HCT116 (cell line): ENCODE data around the gene FURIN. TPM values are rescaled to one million over a fixed set of nuclear protein-coding genes. Genes with fewer than 3 reads are reported as not detected.

ENCODE experiments used
- ATAC-seq: fragments of 200-7000 bp; cut with Tn5 transposase; 2 replicates; pipeline ENCODE4 v1.9.1; 2020; ENCODE audit warnings: mild to moderate bottlenecking, moderate library complexity
- BruUV-seq: library from RNA; stranded (reverse); fragments of 400-500 nt; replicated peaks from 2 replicates; lab custom pipeline; 2021; lab: Mats Ljungman, UMichigan
- CTCF ChIA-PET: fragments of 300-600 bp; sonication (Branson Sonifier 250); formaldehyde crosslinking; loops from one replicate; lab custom pipeline; 2021; ENCODE audit warnings: antibody characterized with exemption; lab: Charles Lee
- POLR2A ChIA-PET: fragments of 300-600, 350-600 bp; sonication (Branson Sonifier 250); formaldehyde crosslinking; loops from one replicate; lab custom pipeline; 2021; ENCODE audit warnings: antibody characterized with exemption; lab: Charles Lee
- RAD21 ChIA-PET, 2 experiments: fragments of 300-600 bp; sonication (Branson Sonifier 250); formaldehyde crosslinking; loops; one replicate each; lab custom pipeline; 2023; ENCODE audit warnings: low total read pairs in 2 of 2; ENCODE audit not compliant: uncharacterized antibody in 2 of 2, unreplicated experiment in 2 of 2, low non-redundant PET in 1 of 2; lab: Charles Lee
- DNase-seq: peaks from one replicate; pipeline ENCODE4 v3.0.0-alpha.2; 2010; ENCODE audit warnings: low read depth, low spot score
- H2AFZ ChIP-seq: fragments of 200-600 bp; shearing (Covaris generic), sonication (generic); 2 replicates; pipeline ENCODE4 v1.6.1; 2017; ENCODE audit warnings: low read depth, mixed run types, mixed read lengths, antibody characterized with exemption, low read length; ENCODE audit not compliant: poor library complexity, severe bottlenecking
- H3K27ac ChIP-seq: 2 replicates; pipeline ENCODE4 v1.5.1; 2012; ENCODE audit warnings: low read depth, low read length
- H3K27me3 ChIP-seq: fragments of 200-600 bp; sonication (generic); 2 replicates; pipeline ENCODE4 v1.6.1; 2016; ENCODE audit warnings: mixed run types, low read length, mixed read lengths; ENCODE audit not compliant: insufficient read depth
- H3K36me3 ChIP-seq, 2 experiments: fragments of 200-500 bp in 1 of 2; fragments of 200-600 bp in 1 of 2; sonication (Bioruptor generic) in 1 of 2; sonication (generic) in 1 of 2; 2 replicates each; pipeline versions ENCODE4 v1.5.1 to v1.6.1; 2014 to 2016; ENCODE audit warnings: low read length in 2 of 2, inconsistent platforms in 1 of 2, mixed read lengths in 1 of 2, mixed run types in 1 of 2; ENCODE audit not compliant: insufficient read depth in 2 of 2, control insufficient read depth in 1 of 2
- H3K4me1 ChIP-seq, 2 experiments: fragments of 200-600 bp in 1 of 2; sonication (generic) in 1 of 2; 2 replicates each; pipeline versions ENCODE4 v1.5.1 to v1.6.1; 2012 to 2017; ENCODE audit warnings: low read length in 2 of 2, inconsistent platforms in 1 of 2, mild to moderate bottlenecking in 1 of 2, mixed read lengths in 1 of 2, mixed run types in 1 of 2, moderate library complexity in 1 of 2; ENCODE audit not compliant: insufficient read depth in 2 of 2, control insufficient read depth in 1 of 2
- H3K4me2 ChIP-seq: fragments of 200-600 bp; sonication (generic); 2 replicates; pipeline ENCODE4 v1.6.1; 2017; ENCODE audit warnings: mixed run types, low read length, mixed read lengths
- H3K4me3 ChIP-seq, 2 experiments: fragments of 200-600 bp in 1 of 2; sonication (generic) in 1 of 2; replicated peaks in 1 of 2; 2 replicates each; pipeline ENCODE4 v1.5.1; 2011 to 2016; ENCODE audit warnings: low read length in 2 of 2, control low read depth in 1 of 2, low read depth in 1 of 2, mild to moderate bottlenecking in 1 of 2, mixed read lengths in 1 of 2, mixed run types in 1 of 2
- H3K79me2 ChIP-seq: fragments of 200-600 bp; sonication (generic); 2 replicates; pipeline ENCODE4 v1.6.1; 2017; ENCODE audit warnings: mild to moderate bottlenecking, mixed run types, low read length, moderate library complexity, mixed read lengths; ENCODE audit not compliant: insufficient read depth
- H3K9ac ChIP-seq: fragments of 200-600 bp; sonication (generic); 2 replicates; pipeline ENCODE4 v1.6.1; 2016; ENCODE audit warnings: low read length, mixed read lengths
- H3K9me2 ChIP-seq: fragments of 200-600 bp; sonication (generic), shearing (Covaris generic); 2 replicates; pipeline ENCODE4 v1.6.1; 2017; ENCODE audit warnings: mixed run types, mild to moderate bottlenecking, moderate library complexity; ENCODE audit not compliant: insufficient read depth
- H3K9me3 ChIP-seq, 2 experiments: fragments of 200-500 bp in 1 of 2; fragments of 200-600 bp in 1 of 2; sonication (Bioruptor generic) in 1 of 2; sonication (generic) in 1 of 2; 2 replicates each; pipeline ENCODE4 v1.6.1; 2014 to 2017; ENCODE audit warnings: low read length in 2 of 2, mixed read lengths in 2 of 2, inconsistent platforms in 1 of 2, low read depth in 1 of 2, mild to moderate bottlenecking in 1 of 2, mixed run types in 1 of 2, moderate library complexity in 1 of 2; ENCODE audit not compliant: control insufficient read depth in 1 of 2, insufficient read depth in 1 of 2
- H4K20me1 ChIP-seq: fragments of 200-600 bp; sonication (generic), shearing (Covaris generic); 2 replicates; pipeline ENCODE4 v1.6.1; 2017; ENCODE audit warnings: mixed run types, mild to moderate bottlenecking, moderate library complexity; ENCODE audit not compliant: insufficient read depth
- ATF3 ChIP-seq: IDR thresholded peaks from 2 replicates; pipeline ENCODE4 v1.6.1; 2012
- CBX3 ChIP-seq: IDR thresholded peaks from 2 replicates; pipeline ENCODE4 v1.6.1; 2012; ENCODE audit warnings: low read depth
- CEBPB ChIP-seq: IDR thresholded peaks from 2 replicates; pipeline ENCODE4 v1.6.1; 2012; ENCODE audit warnings: low read depth
- EZH2 ChIP-seq: fragments of 200-600 bp; sonication (generic); IDR thresholded peaks from 2 replicates; pipeline ENCODE4 v1.6.1; 2017; ENCODE audit warnings: antibody characterized with exemption, mixed run types
- FOSL1 ChIP-seq: IDR thresholded peaks from 2 replicates; pipeline ENCODE4 v1.6.1; 2012; ENCODE audit warnings: low read depth
- MAX ChIP-seq: IDR thresholded peaks from 2 replicates; pipeline ENCODE4 v1.6.1; 2012
- POLR2A ChIP-seq: IDR thresholded peaks from 2 replicates; pipeline ENCODE4 v1.7.0; 2011; ENCODE audit warnings: borderline replicate concordance; ENCODE audit not compliant: insufficient read depth, insufficient read length; ENCODE audit errors: extremely low read depth
- RAD21 ChIP-seq: IDR thresholded peaks from 2 replicates; pipeline ENCODE4 v1.6.1; 2012; ENCODE audit warnings: low read depth, mild to moderate bottlenecking
- SIN3A ChIP-seq: IDR thresholded peaks from 2 replicates; pipeline ENCODE4 v1.6.1; 2012; ENCODE audit warnings: low read depth
- ZBTB33 ChIP-seq: IDR thresholded peaks from 2 replicates; pipeline ENCODE4 v1.6.1; 2011; ENCODE audit warnings: mild to moderate bottlenecking, low read length, moderate library complexity; ENCODE audit not compliant: insufficient replicate concordance; ENCODE audit errors: extremely low read depth
- ZFX ChIP-seq: fragments of 450-650 bp; IDR thresholded peaks from 2 replicates; pipeline ENCODE4 v1.6.1; 2017
- intact Hi-C: fragments of 100-400 bp; cut with micrococcal nuclease; formaldehyde crosslinking; loops from 2 replicates; pipeline ENCODE4 v1.10.0; 2022
- total RNA-seq: library from RNA; stranded (reverse); gene quantifications from one replicate; pipeline ENCODE4 v1.2.1, GENCODE V29; 2021; ENCODE audit not compliant: unreplicated experiment

Gene FURIN
- total RNA-seq, 1 experiment from 2014 or later: 42.0 TPM

- no peak for TF ChIP-seq ZBTB33
- TF ChIP-seq ATF3: no peak
- no peak for TF ChIP-seq CBX3
- TF ChIP-seq FOSL1: no peak
- no peak for TF ChIP-seq POLR2A
- TF ChIP-seq EZH2: no peak
These were observed 49.0 kb upstream of the FURIN start (continued) for GRCh38 chr15:90819390-90819789.

GRCh38 chr15:90819850-90820249 is 48.5 kb upstream of the FURIN start:
- no peak overlapping the region for H3K27ac ChIP-seq
- ChIA-PET CTCF (no interaction called here), RAD21 (no interaction called here)
- H3K79me2 ChIP-seq: no peaks in the 10 kb centered on the region
- H4K20me1 ChIP-seq: no peaks in the 10 kb centered on the region
- H2AFZ ChIP-seq: no peak overlapping the region
- BruUV-seq: no TSS peak
- H3K4me1 ChIP-seq: peaks cover 0 to 3% of the 10 kb centered on the region in 2 experiments; a peak in 1 of 4 replicates
- ATAC-seq (no peak), DNase-seq (no peak)
- no peak overlapping the region for H3K9ac ChIP-seq
- intact Hi-C loops: no loop called here
- no peaks in the 10 kb centered on the region for H3K27me3 ChIP-seq
- H3K36me3 ChIP-seq: no peaks in the 10 kb centered on the region
- no peak overlapping the region for H3K4me2 ChIP-seq
- H3K4me3 ChIP-seq: no peak overlapping the region
- no peaks in the 10 kb centered on the region for H3K9me3 ChIP-seq
- TF ChIP-seq EZH2 (no peak), POLR2A (no peak), SIN3A (no peak), ATF3 (no peak), RAD21 (no peak), ZFX (no peak), CEBPB (no peak), MAX (no peak), ZBTB33 (no peak)
- TF ChIP-seq, all 23 proteins: peak for 0
- H3K9me2 ChIP-seq: no peaks in the 10 kb centered on the region
- POLR2A ChIA-PET: no interaction called here
